BLaER1 (cell line): ENCODE data around the gene CAPZB.
A peak's percentile ranks its signal among the peaks of the same experiment; 100 is the strongest.

Experiments used
- H3K27ac ChIP-seq: shearing (Covaris generic); formaldehyde crosslinking; 2 replicates; pipeline ENCODE4 v1.8.1; 2022
- H3K27me3 ChIP-seq: shearing (Covaris generic); formaldehyde crosslinking; 2 replicates; pipeline ENCODE4 v1.8.1; 2022
- H3K36me3 ChIP-seq: shearing (Covaris generic); formaldehyde crosslinking; 2 replicates; pipeline ENCODE4 v1.8.1; 2022
- H3K4me1 ChIP-seq: shearing (Covaris generic); formaldehyde crosslinking; 2 replicates; pipeline ENCODE4 v1.8.1; 2022
- H3K4me2 ChIP-seq: shearing (Covaris generic); formaldehyde crosslinking; 2 replicates; pipeline ENCODE4 v1.8.1; 2022
- H3K4me3 ChIP-seq: shearing (Covaris generic); formaldehyde crosslinking; 2 replicates; pipeline ENCODE4 v1.8.1; 2022
- H3K9ac ChIP-seq: shearing (Covaris generic); formaldehyde crosslinking; 2 replicates; pipeline ENCODE4 v1.8.1; 2022
- H3K9me3 ChIP-seq: shearing (Covaris generic); formaldehyde crosslinking; 2 replicates; pipeline ENCODE4 v1.8.1; 2022
- H4K20me1 ChIP-seq: shearing (Covaris generic); formaldehyde crosslinking; 2 replicates; pipeline ENCODE4 v1.8.1; 2022
- Cebpa-rat ChIP-seq: shearing (Covaris generic); IDR thresholded peaks from 2 replicates; pipeline ENCODE4 v1.8.1; 2022

The CAPZB gene

GRCh38 chr1:19402031-19402813, 83.1 kb downstream of the CAPZB start:
- Histone ChIP-seq H3K4me1 (peaks cover 69% of the 10 kb centered on the region), H3K9me3 (no peaks in the 10 kb centered on the region), H3K27ac (peak overlapping the region; percentile 8; the same call in 1 of the 2 replicates), H4K20me1 (peaks cover 83% of the 10 kb centered on the region), H3K9ac (no peak overlapping the region), H3K4me2 (peak overlapping the region; percentile 61), H3K27me3 (no peaks in the 10 kb centered on the region), H3K36me3 (peaks cover 42% of the 10 kb centered on the region), H3K4me3 (no peak overlapping the region)
- no peak for TF ChIP-seq Cebpa-rat

GRCh38 chr1:19401535-19401889, 83.8 kb downstream of the CAPZB start:
- Histone ChIP-seq H3K4me3 (no peak overlapping the region), H3K4me1 (peaks cover 62% of the 10 kb centered on the region), H4K20me1 (peaks cover 81% of the 10 kb centered on the region), H3K27ac (0 out of 2 replicates have a peak overlapping the region, but pooled peaks have one; percentile 8), H3K36me3 (peaks cover 43% of the 10 kb centered on the region), H3K9me3 (no peaks in the 10 kb centered on the region), H3K4me2 (peak overlapping the region; percentile 61), H3K27me3 (no peaks in the 10 kb centered on the region), H3K9ac (no peak overlapping the region; the same call in 1 of the 2 replicates)
- no peak for TF ChIP-seq Cebpa-rat

- Histone ChIP-seq H3K4me3 (no peak overlapping the region), H3K9me3 (no peaks in the 10 kb centered on the region), H3K36me3 (peaks cover 48% of the 10 kb centered on the region), H3K9ac (no peak overlapping the region; the same call in 1 of the 2 replicates), H3K4me2 (peak overlapping the region; percentile 61), H4K20me1 (peaks cover 81% of the 10 kb centered on the region), H3K27ac (no peak overlapping the region), H3K27me3 (no peaks in the 10 kb centered on the region), H3K4me1 (peaks cover 62% of the 10 kb centered on the region)
- TF ChIP-seq Cebpa-rat = no peak
Observed at GRCh38 chr1:19400875-19401534, 84.3 kb downstream of the CAPZB start.

DNA sequence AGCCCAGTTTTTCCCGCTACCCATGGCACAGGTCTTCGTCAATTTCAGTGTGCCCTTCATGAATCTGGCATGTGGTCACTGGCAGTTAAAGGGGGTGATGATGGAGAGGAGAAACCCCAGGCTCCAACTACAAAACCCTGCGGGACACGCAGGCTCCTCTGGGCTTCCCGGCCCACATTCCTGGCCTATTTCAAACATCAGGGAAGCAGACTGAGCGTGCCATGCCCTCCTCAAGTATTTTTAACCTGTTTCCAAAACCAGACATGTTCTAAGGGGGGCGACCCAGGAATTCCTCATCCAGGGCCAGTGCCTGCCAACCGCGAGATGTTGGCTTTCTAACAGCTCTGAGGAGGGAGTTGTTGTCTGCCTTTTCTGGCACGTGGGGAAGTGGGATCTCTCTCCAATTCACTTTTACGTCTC, 85.1 kb downstream of the CAPZB start:
- TF ChIP-seq Cebpa-rat = no peak

GRCh38 chr1:19398309-19398760, 87.0 kb downstream of the CAPZB start:
- no peak overlapping the region for H3K9ac ChIP-seq
- H3K27ac ChIP-seq = no peak overlapping the region
- no peaks in the 10 kb centered on the region for H3K27me3 ChIP-seq
- peaks cover 45% of the 10 kb centered on the region for H3K36me3 ChIP-seq
- H3K4me3 ChIP-seq = no peak overlapping the region
- H3K4me1 ChIP-seq = peaks cover 64% of the 10 kb centered on the region
- no peak for TF ChIP-seq Cebpa-rat
- H3K9me3 ChIP-seq = no peaks in the 10 kb centered on the region
- no peak overlapping the region for H3K4me2 ChIP-seq
- H4K20me1 ChIP-seq = peaks cover 70% of the 10 kb centered on the region

More for the DNA sequence above, 85.1 kb downstream of the CAPZB start:
- no peaks in the 10 kb centered on the region for H3K9me3 ChIP-seq
- H3K4me3 ChIP-seq = no peak overlapping the region
- H4K20me1 ChIP-seq = peaks cover 81% of the 10 kb centered on the region
- H3K4me2 ChIP-seq = no peak overlapping the region
- peaks cover 62% of the 10 kb centered on the region for H3K4me1 ChIP-seq
- no peak overlapping the region for H3K9ac ChIP-seq
- H3K27me3 ChIP-seq = no peaks in the 10 kb centered on the region
- no peak overlapping the region for H3K27ac ChIP-seq
- peaks cover 53% of the 10 kb centered on the region for H3K36me3 ChIP-seq

GRCh38 chr1:19397217-19397945, 88.0 kb downstream of the CAPZB start:
- H3K4me1 ChIP-seq = peaks cover 71% of the 10 kb centered on the region
- no peak overlapping the region for H3K4me3 ChIP-seq
- no peak overlapping the region for H3K9ac ChIP-seq
- no peaks in the 10 kb centered on the region for H3K9me3 ChIP-seq
- no peak overlapping the region for H3K27ac ChIP-seq
- no peak for TF ChIP-seq Cebpa-rat
- peaks cover 73% of the 10 kb centered on the region for H4K20me1 ChIP-seq
- no peaks in the 10 kb centered on the region for H3K27me3 ChIP-seq
- no peak overlapping the region for H3K4me2 ChIP-seq
- peaks cover 42% of the 10 kb centered on the region for H3K36me3 ChIP-seq

DNA sequence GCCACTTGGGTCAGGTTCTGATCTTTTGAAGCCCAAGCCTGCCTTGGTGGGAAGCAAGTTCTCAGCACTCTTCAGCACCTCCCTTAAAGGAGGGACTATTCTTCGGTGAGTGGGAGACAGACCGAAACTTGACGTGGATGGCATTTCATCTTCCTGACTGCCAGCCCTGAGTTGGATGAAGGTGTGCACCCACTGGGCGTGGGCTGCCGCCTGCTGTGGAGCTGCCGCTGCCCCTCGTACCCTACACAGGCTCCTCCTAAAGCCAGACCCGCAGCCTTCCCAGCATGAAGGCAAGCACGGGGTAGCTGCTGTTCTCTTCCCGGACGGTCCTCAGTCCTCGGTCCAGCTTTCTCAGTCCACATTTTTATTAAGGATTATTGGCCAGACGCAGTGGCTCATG, 89.1 kb downstream of the CAPZB start:
- H3K9me3 ChIP-seq = no peaks in the 10 kb centered on the region
- H3K4me1 ChIP-seq = peaks cover 71% of the 10 kb centered on the region

DNA sequence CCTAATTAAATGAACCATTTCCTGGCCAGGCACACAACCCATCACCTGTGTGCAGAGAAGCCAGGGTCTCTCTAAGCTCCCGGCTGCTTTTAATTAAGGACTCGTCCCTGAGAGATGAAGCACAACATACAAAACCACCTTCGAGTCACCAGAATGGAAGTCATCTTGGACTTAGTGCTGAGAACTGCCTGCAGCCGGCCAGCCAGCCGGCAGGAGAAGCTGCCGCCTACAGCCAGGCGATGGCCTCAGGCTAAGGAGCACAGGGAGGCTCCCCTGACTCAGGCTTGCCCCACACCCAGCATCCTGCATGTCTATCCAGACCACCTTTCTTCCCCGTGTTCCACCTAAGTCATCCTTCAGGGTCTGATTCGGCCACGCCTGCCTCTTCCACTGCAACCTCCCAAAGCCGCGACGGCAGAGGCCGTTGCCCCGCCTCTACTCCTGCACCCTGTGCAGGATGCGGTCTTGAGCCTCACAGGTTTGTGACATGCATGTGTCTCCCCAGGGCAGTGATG, 89.6 kb downstream of the CAPZB start:
- H3K4me1 ChIP-seq = peaks cover 68% of the 10 kb centered on the region
- H3K9me3 ChIP-seq = no peaks in the 10 kb centered on the region
- H3K4me3 ChIP-seq = no peak overlapping the region
- H4K20me1 ChIP-seq = peaks cover 66% of the 10 kb centered on the region
- peaks cover 42% of the 10 kb centered on the region for H3K36me3 ChIP-seq
- no peaks in the 10 kb centered on the region for H3K27me3 ChIP-seq
- H3K4me2 ChIP-seq = peak overlapping the region; percentile 92
- no peak for TF ChIP-seq Cebpa-rat
- H3K27ac ChIP-seq = peak overlapping the region; percentile 31
- no peak overlapping the region for H3K9ac ChIP-seq

More for the DNA sequence above, 89.1 kb downstream of the CAPZB start:
- Histone ChIP-seq H3K27ac (no peak overlapping the region), H3K9ac (no peak overlapping the region), H3K36me3 (peaks cover 42% of the 10 kb centered on the region), H4K20me1 (peaks cover 71% of the 10 kb centered on the region), H3K27me3 (no peaks in the 10 kb centered on the region), H3K4me3 (no peak overlapping the region), H3K4me2 (peak overlapping the region; percentile 92)
- TF ChIP-seq Cebpa-rat = no peak

GRCh38 chr1:19393046-19393445, 92.3 kb downstream of the CAPZB start:
- no peaks in the 10 kb centered on the region for H3K9me3 ChIP-seq
- no peaks in the 10 kb centered on the region for H3K27me3 ChIP-seq
- no peak for TF ChIP-seq Cebpa-rat
- peaks cover 19% of the 10 kb centered on the region for H3K36me3 ChIP-seq
- H3K9ac ChIP-seq = peak overlapping the region; percentile 54
- peak overlapping the region; percentile 92 for H3K4me2 ChIP-seq
- H3K4me1 ChIP-seq = peaks cover 82% of the 10 kb centered on the region
- peak overlapping the region; percentile 21; the same call in 1 of the 2 replicates for H3K4me3 ChIP-seq
- peaks cover 75% of the 10 kb centered on the region for H4K20me1 ChIP-seq
- peak overlapping the region; percentile 87 for H3K27ac ChIP-seq
